Measurements from ENCODE around the gene CCDC102B.
"Not testable (repeated sequence)": the region's sequence is repeated elsewhere in the genome, so short reads cannot be mapped to it uniquely, and the experiment has no call there.

The CCDC102B gene

DNA sequence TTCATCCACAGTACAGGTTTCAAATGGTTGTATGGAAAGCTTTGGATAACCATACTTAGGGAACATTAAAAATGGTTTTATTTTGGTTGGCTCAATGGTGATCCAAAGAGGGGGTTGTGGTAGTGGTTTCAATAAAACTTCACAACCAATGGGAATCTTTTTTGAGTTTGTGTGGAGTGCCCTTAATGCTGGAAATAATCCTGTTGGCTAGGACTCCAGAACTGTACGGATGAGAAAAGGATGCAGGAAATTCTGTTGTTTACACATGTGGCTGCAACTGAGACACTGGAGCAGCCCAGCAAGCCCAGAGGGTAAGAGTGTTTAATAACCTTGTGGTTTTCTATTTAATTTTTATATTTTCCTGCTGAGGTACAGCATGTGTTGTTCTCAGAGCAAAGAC is at the start of gene CCDC102B:
Gene CCDC102B (plus strand): TSS at position 210 of the 400 bp plus-strand sequence. CDS start 38,684 bp downstream, outside the sequence.
- DNase-seq, result peak; percentile 1

DNA sequence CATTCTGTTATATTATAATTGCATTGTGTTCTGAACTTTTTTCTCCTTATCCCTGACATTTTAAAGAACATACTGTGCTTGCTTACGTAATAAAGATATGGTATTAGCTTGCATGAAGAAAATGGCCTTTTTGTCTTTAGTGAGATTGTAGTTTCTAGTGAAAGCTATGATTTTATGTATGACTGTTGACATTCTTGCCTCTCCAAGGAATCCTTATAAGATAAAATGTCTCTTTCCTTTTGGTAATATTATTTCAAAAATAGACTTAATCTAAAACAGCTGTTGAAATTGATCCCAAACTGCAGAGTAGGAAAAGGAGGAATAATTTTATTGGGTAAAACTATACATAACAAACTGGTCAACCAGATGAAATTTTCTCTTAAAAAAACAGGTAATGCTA is 40.8 kb upstream of the CCDC102B start:
- DNase-seq, result no peak

DNA sequence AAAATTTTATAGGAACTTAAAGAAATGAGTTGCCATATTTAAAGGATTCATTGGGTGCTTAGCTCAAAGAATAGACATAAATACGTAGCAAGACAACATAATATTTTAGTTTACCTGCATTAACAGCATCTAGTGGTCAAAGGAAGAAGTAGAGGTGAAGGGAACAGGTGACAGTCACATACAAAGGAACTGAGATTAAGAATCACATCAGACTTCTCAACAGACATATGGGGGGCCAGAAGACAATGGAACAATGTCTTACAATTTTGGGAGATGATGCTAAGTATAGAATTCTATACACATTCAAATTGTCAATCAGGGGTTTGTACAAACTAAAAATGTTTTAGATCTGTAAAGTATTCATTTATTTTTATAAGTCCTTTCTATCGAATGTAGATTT is 38.6 kb upstream of the CCDC102B start:
- DNase-seq, result no peak

DNA sequence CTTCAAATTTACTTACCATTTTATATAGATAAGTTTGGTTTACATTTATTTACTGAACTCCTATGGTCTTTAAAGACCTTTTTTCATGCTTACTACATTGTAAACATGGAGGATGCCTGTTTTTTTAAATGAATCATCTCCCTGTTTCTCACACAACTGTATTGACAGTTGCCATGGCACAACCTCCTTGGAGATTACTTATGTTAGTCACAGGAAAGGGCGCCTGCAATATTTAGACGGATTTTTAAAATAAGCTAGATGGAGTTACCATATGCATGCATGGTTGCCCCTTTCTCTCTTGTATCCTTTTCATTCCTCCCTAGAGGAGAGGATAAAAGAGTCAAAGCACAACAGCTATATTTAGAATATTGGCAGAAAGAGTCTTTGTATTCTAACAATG is 34.8 kb upstream of the CCDC102B start:
- no peak for DNase-seq

DNA sequence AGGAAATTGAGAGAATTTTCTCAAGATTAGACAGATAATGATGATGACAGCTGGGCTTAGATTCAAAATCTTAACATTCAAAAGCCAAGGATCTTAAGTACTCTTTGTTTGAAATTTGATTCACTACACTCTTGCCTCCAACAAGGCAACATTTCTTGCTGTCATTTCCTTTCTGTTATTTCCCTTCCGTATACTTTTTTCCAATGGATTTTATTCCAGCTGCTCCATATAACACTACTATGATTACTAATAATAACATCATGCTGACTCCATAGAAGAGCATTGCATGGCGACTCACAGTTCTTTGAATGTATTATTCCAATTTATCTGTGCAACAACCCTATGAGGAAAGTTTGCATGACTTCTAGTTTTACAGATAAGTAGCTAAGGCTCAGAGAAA is 33.9 kb upstream of the CCDC102B start:
- DNase-seq, result no peak

DNA sequence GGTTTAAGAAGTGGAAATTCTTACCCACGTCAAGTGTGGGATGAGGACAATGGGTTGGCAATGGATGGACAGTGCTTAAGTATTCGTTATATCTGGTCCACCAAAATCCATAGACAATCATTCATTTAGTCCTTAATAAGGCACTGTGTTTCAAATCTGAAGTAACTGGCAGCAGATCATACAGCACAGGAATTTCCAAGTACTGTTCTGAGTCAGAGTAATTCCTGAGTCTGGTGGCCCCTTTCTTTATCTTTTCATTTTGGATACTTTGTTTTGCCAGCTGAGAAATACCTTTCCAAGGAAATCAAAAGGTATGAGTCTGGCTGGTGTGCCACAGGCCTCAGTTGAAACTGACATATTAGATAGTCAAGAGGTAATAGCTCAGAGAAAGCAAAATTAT is 31.4 kb upstream of the CCDC102B start:
- no peak for DNase-seq

DNA sequence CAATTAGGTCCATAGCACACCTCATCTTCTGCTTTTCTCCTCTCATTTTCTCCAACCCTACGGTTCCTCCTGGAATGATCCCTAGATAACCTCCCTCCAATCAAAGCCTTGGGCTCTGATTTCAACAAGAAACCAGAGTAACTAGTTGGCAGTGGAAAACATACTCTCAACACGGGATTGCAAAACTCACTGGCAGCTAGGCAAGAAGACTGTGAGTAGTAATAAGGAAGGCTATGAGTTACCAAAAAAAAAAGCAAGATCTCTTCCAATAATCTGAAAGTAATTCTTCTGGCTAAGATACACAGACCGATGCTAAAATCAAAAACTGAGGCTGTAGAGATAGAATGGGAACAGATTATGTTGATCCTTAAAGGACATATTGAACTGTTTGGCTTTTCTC is 28.4 kb upstream of the CCDC102B start:
- DNase-seq, result no peak

DNA sequence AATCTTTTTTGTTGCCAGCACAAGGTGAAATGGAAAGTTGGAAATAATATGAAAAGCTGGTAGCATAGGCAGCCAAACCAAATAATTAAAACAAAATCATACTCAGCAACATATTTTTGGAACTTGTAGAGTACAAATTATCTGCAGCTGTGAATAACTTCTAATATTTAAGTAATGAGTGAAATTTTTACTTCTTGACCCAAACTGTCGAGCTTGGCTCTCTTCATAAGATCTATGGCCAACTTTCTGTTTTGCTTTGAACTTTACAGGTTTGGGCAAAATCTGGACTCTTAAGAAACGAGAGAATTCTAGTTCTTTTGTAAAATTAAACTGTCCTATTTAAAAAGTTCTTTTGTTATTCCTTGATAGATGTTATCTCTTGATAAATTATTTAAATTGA is 25.6 kb upstream of the CCDC102B start:
- DNase-seq, result no peak

DNA sequence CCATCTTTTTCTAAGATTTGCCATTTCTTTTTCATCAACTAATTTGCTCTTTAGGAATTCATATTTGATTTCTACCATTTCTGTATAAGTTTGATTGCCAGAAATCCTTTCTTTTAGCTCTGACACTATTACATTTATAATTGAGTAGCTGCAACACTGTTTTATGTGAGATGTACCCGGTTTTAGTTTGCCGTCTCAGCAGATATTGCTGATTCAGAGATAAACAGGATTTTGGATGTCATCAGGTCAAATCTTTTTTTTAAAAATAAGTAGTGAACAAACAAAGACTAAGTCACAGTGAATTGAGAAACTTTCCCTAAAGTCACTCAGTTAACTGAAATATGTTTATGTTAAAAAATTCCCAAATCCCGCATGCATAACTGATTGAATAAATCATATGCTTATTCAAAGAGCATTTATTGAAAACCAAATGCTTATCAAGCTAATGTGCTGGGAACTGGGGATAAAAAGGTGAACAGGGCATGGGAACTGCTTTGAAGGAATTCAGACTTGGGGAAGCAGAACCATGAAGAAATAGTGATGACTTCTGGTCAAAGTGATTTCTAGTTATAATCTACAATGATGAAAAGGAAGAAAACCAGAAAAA is 19.5 kb upstream of the CCDC102B start:
- no peak for DNase-seq

DNA sequence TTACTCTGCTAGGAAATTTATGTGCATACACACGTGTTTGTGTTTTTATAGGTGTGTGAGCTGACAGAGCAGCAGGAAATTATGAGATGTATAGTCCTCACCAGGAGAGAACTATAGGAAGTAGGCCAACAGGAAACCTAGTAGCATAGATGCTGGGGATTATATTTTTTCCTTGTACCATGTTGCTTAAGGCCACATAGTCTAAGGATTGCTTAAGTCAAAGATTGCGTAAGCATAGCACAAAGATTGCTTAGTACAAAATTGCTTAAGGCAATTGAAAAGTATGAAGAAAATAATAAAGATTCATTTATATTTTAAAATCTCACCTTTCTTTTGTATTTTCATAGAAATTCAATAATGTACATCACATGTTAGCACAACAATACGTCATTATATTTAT is 18.7 kb upstream of the CCDC102B start:
- DNase-seq, result no peak

DNA sequence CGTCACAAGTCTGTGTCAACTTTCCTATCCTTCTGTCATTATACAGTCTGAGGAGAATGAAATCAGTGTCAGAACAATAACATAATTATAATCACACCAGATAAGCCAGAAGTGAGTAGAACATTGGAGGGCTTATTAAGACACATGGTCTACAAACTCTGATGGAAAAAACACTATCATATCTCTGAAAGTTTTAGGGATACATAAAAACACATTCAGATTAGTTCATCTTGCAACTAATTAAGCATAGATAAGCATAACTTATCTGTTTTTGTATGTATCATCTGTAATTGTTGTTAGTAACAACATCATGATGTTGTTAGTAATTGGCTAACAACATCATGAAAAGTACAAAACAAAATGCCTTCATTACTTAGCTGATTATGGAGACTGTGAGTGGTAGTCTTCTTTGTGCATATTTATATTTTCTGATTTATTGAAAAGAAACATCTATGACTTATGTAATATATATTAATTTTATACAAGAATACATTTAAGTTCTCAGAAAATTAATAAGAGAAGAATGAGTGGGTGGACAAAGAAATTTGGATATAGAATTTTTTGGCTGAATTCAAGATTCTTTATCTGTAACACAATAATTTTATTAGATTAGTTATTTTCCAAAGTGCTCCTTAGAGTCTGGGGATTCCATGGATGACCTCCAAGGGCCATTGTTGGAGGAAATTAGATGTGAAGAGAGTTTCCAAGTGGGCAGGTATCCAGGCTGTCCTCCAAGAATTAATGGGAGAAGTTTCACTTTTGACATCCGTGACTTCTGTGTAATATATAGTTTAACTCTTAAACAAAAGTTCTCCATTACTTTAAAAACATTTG is 16.9 kb upstream of the CCDC102B start:
- no peak for DNase-seq

DNA sequence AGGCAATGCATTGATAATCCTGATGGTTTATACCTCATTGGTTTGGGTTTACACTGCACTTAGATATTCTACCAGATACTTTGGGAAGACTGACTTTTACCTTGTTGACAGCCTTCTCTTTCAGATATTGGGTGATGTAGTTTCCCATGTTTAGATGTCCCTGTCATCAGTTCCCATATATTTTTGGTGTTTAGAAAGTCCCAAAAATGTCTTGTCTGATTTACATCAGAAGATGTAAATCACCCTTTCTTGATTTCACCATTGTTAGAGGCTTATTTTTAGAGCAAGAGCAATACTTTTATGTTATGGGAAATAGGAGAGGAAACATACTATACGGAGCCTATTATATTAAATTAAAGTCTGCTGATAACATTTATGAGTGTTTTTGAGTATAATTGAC is 14.4 kb upstream of the CCDC102B start:
- no peak for DNase-seq

DNA sequence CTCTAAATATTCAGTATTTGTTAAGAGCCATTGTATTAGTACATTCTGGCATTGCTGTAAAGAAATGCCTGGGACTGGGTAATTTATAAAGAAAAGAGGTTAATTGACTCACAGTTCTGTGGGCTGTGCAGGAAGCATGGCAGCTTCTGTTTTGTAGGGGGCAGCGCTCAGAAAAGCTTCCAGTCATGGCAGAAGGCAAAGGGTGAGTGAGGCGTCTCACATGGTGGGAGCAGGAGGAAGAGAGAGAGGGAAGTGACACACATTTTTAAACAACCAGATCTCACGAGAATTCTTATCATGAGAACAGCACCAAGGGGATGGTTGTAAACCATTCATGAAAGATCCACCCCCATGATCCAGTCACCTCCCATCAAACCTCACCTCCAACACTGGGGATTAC is 13.8 kb upstream of the CCDC102B start:
- DNase-seq, result no peak

DNA sequence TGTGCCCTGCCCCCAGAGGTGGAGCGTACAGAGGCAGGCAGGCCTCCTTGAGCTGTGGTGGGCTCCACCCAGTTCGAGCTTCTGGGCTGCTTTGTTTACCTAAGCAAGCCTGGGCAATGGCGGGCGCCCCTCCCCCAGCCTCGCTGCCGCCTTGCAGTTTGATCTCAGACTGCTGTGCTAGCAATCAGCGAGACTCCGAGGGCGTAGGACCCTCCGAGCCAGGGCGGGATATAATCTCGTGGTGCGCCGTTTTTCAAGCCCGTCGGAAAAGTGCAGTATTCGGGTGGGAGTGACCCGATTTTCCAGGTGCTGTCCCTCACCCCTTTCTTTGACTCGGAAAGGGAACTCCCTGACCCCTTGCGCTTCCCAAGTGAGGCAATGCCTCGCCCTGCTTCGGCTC is 7.6 kb upstream of the CCDC102B start:
- not testable (repeated sequence) for DNase-seq

DNA sequence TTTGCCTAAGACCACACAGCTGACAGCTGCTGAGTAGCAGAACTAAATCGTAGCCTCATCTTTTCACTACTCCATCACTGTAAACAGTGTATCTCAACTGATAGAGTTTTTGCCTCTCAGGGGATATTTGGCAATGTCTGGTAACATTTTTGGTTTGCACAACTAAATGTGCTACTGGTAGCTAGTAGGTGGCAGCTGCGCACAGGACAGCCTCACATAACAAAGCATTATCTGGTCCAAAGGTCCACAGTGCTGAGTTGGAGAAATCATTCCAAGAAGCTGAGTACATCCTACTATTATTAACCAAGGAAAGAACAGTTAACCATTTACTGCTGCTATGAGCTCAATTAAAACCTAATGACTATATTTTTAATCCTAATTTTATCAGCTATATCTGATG is 6.1 kb upstream of the CCDC102B start:
- DNase-seq, result no peak

DNA sequence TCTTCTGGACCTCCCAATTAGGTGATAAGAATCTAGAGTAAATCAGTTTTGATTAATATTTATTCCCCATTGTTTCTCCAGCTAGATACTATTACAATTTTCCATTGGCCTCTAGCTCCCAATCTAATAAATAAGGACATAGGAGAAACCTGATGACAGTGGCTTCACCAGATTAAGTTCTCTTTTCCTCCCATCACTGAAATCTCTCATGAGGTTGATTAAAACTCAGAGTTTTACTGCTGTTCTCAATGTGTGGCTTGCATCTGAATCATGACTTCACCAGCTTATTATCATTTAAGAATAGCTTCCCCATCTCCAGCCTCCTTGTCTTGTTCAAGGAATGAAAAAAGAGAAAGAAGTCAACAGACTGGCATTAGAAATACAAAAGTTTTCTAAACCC is 3.9 kb upstream of the CCDC102B start:
- no peak for DNase-seq

DNA sequence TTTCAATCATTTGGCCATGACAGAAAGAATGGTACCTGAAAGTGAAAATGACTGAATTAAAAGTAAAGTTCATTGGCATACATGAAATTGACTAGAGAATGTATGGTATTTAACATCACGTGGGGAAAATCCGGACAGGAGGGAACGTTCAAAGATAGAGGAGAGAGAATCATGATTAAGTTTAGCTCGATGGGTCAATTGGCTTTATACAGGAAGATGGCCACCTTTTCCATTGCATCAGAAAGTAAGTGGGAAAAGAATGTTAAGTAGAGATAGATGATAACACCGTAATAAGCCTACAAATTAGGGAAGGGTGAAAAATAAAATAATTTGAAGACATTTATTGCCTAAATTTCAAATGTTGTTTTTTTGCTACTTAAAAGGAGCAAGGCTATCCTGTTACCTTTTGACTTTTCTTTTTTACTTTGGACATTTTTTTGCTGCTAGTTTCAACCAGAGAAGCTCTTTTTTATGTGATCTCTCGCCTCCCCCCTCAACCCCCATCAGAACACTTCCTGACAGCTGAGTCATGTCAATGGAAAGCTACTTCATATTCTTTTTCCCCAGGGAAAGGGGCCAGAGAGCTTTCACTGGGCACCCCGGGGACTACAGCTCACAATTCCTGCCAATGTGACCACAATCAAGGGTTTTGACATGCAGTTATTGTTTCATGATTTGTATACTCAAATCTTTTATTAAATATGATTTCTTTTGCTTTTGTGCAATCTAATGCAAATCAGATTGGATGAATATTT is 767 bp upstream of the CCDC102B start:
- DNase-seq, result no peak

DNA sequence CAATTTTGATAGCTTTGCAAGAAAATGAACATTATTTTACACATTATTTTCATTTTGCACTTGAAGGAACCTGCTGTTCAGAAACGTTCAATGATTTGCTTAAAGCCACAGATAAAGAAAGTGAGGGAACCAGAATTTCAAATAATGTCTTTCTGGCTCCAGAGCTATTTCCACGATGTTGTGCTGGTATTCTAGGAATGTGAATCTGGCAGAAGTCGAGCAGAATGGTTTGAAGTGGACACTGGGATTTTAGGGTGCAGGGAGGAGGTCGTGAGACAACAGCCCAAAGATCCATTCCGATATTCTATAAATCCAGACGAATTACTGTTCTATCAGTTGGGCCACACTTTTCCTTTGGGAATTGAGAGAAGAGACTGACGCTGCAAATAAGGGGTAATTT is 2.2 kb downstream of the CCDC102B start:
- no peak for DNase-seq

DNA sequence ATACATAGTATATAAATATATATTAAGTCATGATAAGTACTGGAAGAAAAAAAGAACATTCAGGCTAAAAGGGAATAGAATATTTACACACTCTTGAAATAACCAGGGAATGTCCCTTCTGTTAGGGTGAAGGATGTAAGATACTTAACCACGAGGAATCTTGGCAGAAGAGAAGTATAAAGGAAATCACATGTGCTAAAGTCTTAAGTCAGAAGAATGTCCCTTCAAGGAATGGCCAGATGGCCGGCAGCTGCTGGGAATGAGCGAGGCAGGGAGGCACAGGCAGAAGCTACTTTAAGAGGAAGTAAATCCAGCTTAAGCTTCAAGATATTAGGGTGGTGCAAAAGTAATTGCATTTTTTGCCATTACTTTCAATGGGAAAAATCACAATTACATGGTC is 5.5 kb downstream of the CCDC102B start:
- DNase-seq, result no peak

DNA sequence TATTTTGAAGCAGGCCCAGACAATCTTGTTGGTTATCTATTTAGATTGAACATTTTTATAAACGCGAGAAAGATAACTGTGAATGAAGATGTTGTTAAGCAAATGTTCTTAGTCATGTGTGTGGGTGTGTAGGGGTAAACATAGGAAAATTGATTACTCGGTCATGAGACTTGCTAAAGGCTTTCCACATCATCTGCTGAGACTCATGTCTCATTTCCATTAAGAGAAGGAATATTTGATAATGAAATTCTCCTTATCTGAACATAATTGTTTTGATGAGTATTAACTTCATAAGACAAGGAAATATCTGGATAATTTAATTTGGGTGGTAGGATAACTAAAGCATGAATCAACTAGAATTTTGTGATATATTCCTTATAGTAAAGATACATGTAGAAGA is 19.7 kb downstream of the CCDC102B start:
- no peak for DNase-seq

DNA sequence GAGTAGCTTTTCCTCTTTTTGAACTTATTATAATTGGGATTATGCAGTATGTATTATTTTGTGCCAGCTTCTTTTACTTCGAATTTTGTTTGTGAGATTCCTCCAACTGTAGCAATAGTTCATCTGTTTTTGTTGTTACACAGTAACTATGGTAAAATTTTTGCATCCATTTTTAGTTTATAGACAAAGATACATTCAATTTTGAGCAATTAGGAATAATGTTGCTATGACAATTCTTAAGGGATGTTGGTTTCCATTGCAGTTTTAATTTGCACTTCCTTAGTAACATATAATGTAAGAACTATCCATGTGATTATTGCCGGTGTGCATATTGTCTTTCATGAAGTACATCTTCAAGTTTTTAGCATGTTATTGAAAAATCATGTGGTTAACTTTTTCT is 20.7 kb downstream of the CCDC102B start:
- no peak for DNase-seq

DNA sequence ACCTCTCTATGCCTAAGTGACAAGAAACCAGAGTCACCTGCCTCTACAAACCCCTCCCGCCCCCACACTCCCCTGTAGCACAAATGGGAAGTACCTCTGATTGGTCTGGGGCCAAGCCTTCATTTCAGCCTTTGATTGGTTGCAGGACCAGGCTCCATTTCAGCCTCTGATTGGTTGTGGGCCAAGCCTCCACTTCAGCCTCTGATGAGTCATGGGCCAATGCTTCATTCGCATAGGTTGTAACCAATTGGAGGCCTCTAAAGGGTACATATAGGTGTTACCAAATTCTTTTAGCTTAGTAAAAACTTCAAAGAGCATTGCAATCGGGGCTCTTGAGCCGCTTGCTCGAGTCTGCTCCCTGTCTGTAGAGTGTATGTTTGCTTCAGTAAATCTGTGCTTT is 25.0 kb downstream of the CCDC102B start:
- no peak for DNase-seq

DNA sequence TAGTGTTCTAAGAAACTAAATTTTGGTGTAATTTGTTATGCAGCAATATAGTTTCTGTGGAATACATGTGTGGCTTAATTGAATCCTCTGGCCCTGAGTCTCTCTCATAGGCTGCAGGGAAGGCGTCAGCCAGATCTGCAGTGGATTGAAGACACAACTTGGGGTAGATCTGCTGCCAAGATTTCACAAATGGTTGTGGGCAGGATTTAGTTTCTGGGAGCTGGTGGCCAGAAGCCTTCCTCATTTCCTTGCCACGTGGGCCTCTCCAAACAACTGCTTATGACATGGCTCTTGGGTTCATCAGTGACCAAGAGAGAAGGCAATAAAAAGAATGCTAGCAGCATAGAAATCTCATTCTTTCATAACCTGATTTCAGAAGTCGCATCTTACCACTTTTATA is 28.2 kb downstream of the CCDC102B start:
- DNase-seq, result no peak
